SJSA1 (cell line): ENCODE results near the gene SEMA5B. TPM values are rescaled to one million over a fixed set of nuclear protein-coding genes. Genes with fewer than 3 reads are reported as not detected.

Experiments
- DNase-seq, 2 experiments: peaks; one replicate each; pipeline ENCODE4 v3.0.0-alpha.2; 2015 to 2020; ENCODE audit warnings: low spot score in 2 of 2, low read depth in 1 of 2
- H3K27ac ChIP-seq: fragments of 250-450 bp; sonication (Bioruptor Pico); 2 replicates; pipeline ENCODE4 v1.5.1; 2020; ENCODE audit warnings: mild to moderate bottlenecking, moderate library complexity
- H3K27me3 ChIP-seq: fragments of 250-450 bp; sonication (Bioruptor Pico); replicated peaks from 2 replicates; pipeline ENCODE4 v1.5.1; 2020; ENCODE audit warnings: mild to moderate bottlenecking, moderate library complexity
- H3K36me3 ChIP-seq: fragments of 250-450 bp; sonication (Bioruptor Pico); 2 replicates; pipeline ENCODE4 v1.5.1; 2020; ENCODE audit warnings: mild to moderate bottlenecking
- H3K4me1 ChIP-seq: fragments of 250-450 bp; sonication (Bioruptor Pico); replicated peaks from 2 replicates; pipeline ENCODE4 v1.6.1; 2021; ENCODE audit warnings: mild to moderate bottlenecking
- H3K4me3 ChIP-seq: fragments of 250-450 bp; sonication (Bioruptor Pico); 2 replicates; pipeline ENCODE4 v1.5.1; 2020; ENCODE audit warnings: mild to moderate bottlenecking
- H3K9me3 ChIP-seq: fragments of 250-450 bp; sonication (Bioruptor Pico); replicated peaks from 2 replicates; pipeline ENCODE4 v1.5.1; 2020; ENCODE audit warnings: mild to moderate bottlenecking
- total RNA-seq: library from RNA; depleted of rRNA; stranded (reverse); fragments of >200 nt; shearing (Covaris generic); gene quantifications from 2 replicates; pipeline ENCODE4 v1.2.3, GENCODE V29; 2014

The SEMA5B gene
- total RNA-seq, 1 experiment from 2014 or later = not detected

- Histone ChIP-seq H3K9me3 (no peaks in the 10 kb centered on the region), H3K27ac (no peak within 1 kb of the TSS), H3K36me3 (no peaks in the 10 kb centered on the region), H3K4me1 (peaks cover 29% of the 10 kb centered on the region), H3K27me3 (peaks cover 5% of the 10 kb centered on the region; the same call in 1 of the 2 replicates), H3K4me3 (peak within 1 kb of the TSS; percentile 54)
- peak; percentile 67 to 86 for DNase-seq
These were observed 39.5 kb upstream of the SEMA5B start, which contains the start of gene PDIA5 for GRCh38 chr3:123066896-123067688. TSS of gene PDIA5 (plus strand) at chr3:123067025. CDS start at chr3:123067165, 140 bp downstream.

DNA sequence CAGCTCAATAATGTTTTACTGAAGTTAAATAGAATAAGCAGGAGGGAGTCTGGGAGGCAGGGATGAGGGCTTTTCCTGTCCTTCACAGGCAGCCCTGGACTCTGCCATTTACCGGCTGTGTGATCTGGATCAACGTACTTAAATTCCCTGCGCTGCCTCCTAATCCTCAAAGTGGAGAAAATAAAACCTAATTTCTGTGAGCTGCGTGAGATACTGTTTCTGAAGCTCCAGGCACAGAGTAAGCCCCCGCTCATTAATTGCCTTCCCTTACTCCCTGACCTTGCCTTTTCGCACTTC, 39.0 kb upstream of the SEMA5B start:
- Histone ChIP-seq H3K4me3 (peak overlapping the region; percentile 54), H3K4me1 (peaks cover 28% of the 10 kb centered on the region), H3K9me3 (no peaks in the 10 kb centered on the region), H3K27me3 (peaks cover 11% of the 10 kb centered on the region; the same call in 1 of the 2 replicates), H3K36me3 (no peaks in the 10 kb centered on the region), H3K27ac (no peak overlapping the region)
- DNase-seq = no peak

DNA sequence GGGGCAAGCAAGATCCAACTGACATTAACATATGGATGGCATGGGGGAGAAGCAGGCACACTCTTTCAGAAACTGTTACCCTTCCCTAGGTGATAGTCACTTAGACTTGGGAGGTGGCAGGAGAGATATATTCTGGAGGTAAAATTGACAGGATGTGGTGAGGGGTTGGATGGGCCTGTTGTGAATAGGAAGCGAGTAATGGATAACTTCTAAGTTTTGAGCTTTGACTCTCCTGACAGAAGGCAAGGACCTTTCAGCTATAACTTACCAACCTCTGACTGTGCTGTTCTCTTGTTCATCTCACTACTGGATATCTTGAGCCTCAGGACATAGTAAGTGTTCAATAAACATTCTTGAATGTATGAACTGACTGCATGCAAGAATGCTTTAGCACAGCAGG, 37.4 kb upstream of the SEMA5B start:
- Histone ChIP-seq H3K27ac (no peak overlapping the region), H3K27me3 (peaks cover 14% of the 10 kb centered on the region; the same call in 1 of the 2 replicates)

GRCh38 chr3:123064506-123064905, 36.9 kb upstream of the SEMA5B start:
- Histone ChIP-seq H3K9me3 (no peaks in the 10 kb centered on the region), H3K27ac (no peak overlapping the region), H3K4me3 (no peak overlapping the region), H3K4me1 (peaks cover 19% of the 10 kb centered on the region), H3K36me3 (no peaks in the 10 kb centered on the region), H3K27me3 (peaks cover 14% of the 10 kb centered on the region; the same call in 1 of the 2 replicates)
- no peak for DNase-seq

More for the DNA sequence above, 37.4 kb upstream of the SEMA5B start:
- Histone ChIP-seq H3K4me1 (peaks cover 19% of the 10 kb centered on the region), H3K9me3 (no peaks in the 10 kb centered on the region), H3K36me3 (no peaks in the 10 kb centered on the region), H3K4me3 (no peak overlapping the region)
- DNase-seq = no peak

- DNase-seq = no peak
- H3K4me3 ChIP-seq = no peak overlapping the region
- peaks cover 14% of the 10 kb centered on the region; the same call in 1 of the 2 replicates for H3K27me3 ChIP-seq
- H3K4me1 ChIP-seq = peaks cover 17% of the 10 kb centered on the region
- no peak overlapping the region for H3K27ac ChIP-seq
- H3K36me3 ChIP-seq = no peaks in the 10 kb centered on the region
- H3K9me3 ChIP-seq = no peaks in the 10 kb centered on the region
These were observed 35.5 kb upstream of the SEMA5B start for GRCh38 chr3:123063034-123063433.

DNA sequence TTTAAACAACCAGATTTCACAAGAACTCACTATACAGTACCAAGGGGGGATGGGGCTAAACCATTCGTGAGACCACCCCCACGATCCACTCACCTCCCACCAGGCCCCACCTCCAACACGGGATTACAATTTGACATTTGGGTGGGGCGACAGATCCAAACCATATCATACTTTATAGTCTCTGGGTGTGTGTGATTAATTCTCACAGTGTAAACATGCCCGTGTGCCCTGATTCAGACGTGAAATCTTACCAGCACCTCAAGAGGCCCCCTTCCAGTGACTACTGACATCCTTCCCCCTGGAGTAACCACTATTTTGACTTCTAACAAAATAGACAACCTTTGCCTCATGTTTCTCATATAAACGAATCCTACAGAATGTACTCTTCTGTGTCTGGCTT, 34.3 kb upstream of the SEMA5B start:
- DNase-seq = no peak
- Histone ChIP-seq H3K4me3 (no peak overlapping the region), H3K27ac (no peak overlapping the region), H3K4me1 (peaks cover 11% of the 10 kb centered on the region), H3K27me3 (0 out of 2 replicates have a peak, but pooled peaks cover 14% of the 10 kb centered on the region), H3K9me3 (no peaks in the 10 kb centered on the region), H3K36me3 (no peaks in the 10 kb centered on the region)

GRCh38 chr3:123060054-123060453, 32.5 kb upstream of the SEMA5B start:
- no peaks in the 10 kb centered on the region for H3K36me3 ChIP-seq
- H3K4me1 ChIP-seq = peaks cover 5% of the 10 kb centered on the region
- H3K27me3 ChIP-seq = 0 out of 2 replicates have a peak, but pooled peaks cover 14% of the 10 kb centered on the region

GRCh38 chr3:123058505-123058904, 30.9 kb upstream of the SEMA5B start:
- no peak overlapping the region for H3K27ac ChIP-seq
- DNase-seq = no peak

More at GRCh38 chr3:123060054-123060453, 32.5 kb upstream of the SEMA5B start:
- H3K4me3 ChIP-seq = no peak overlapping the region
- H3K27ac ChIP-seq = no peak overlapping the region
- H3K9me3 ChIP-seq = no peaks in the 10 kb centered on the region
- no peak for DNase-seq

DNA sequence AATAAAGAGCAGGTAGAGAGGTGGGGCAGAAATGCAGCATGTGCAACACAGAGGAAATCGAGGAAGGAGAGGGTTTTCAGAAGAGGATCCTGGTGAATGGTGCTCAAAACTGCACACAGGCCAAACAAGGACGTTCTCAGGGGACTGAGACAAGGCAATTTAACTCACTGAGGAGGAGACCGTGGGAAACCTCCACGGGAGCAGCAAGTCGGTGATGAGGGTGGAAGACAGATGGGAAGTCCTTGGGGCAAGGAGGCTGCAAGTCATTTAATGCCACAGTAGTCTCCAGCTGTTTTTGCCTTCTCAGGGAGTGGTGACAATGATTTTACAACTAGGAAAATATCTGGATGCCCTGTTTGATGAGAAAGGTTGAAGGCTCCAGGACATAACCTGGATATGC, 27.8 kb upstream of the SEMA5B start:
- no peak for DNase-seq
- no peak overlapping the region for H3K4me3 ChIP-seq
- no peak overlapping the region for H3K27ac ChIP-seq
- H3K4me1 ChIP-seq = peaks cover 5% of the 10 kb centered on the region
- no peaks in the 10 kb centered on the region for H3K36me3 ChIP-seq
- peaks cover 2% of the 10 kb centered on the region; the same call in 1 of the 2 replicates for H3K27me3 ChIP-seq
- no peaks in the 10 kb centered on the region for H3K9me3 ChIP-seq

More at GRCh38 chr3:123058505-123058904, 30.9 kb upstream of the SEMA5B start:
- Histone ChIP-seq H3K4me3 (no peak overlapping the region), H3K4me1 (peaks cover 5% of the 10 kb centered on the region), H3K27me3 (0 out of 2 replicates have a peak, but pooled peaks cover 16% of the 10 kb centered on the region), H3K36me3 (no peaks in the 10 kb centered on the region), H3K9me3 (no peaks in the 10 kb centered on the region)

GRCh38 chr3:123054931-123055330, 27.4 kb upstream of the SEMA5B start:
- Histone ChIP-seq H3K4me3 (no peak overlapping the region), H3K27me3 (peaks cover 2% of the 10 kb centered on the region; the same call in 1 of the 2 replicates), H3K27ac (no peak overlapping the region), H3K36me3 (no peaks in the 10 kb centered on the region), H3K4me1 (peaks cover 5% of the 10 kb centered on the region), H3K9me3 (no peaks in the 10 kb centered on the region)
- DNase-seq = no peak

GRCh38 chr3:123054109-123054778, 26.7 kb upstream of the SEMA5B start:
- no peak for DNase-seq
- peaks cover 5% of the 10 kb centered on the region for H3K4me1 ChIP-seq
- no peak overlapping the region for H3K4me3 ChIP-seq
- H3K27me3 ChIP-seq = peaks cover 2% of the 10 kb centered on the region; the same call in 1 of the 2 replicates
- no peak overlapping the region for H3K27ac ChIP-seq
- H3K9me3 ChIP-seq = no peaks in the 10 kb centered on the region
- no peaks in the 10 kb centered on the region for H3K36me3 ChIP-seq

- Histone ChIP-seq H3K9me3 (no peaks in the 10 kb centered on the region), H3K27ac (no peak overlapping the region), H3K36me3 (no peaks in the 10 kb centered on the region), H3K4me3 (no peak overlapping the region), H3K4me1 (peaks cover 5% of the 10 kb centered on the region), H3K27me3 (peaks cover 2% of the 10 kb centered on the region; the same call in 1 of the 2 replicates)
- DNase-seq = no peak
These were observed 25.5 kb upstream of the SEMA5B start for GRCh38 chr3:123053107-123053506.

GRCh38 chr3:123050666-123051065, 23.1 kb upstream of the SEMA5B start:
- no peaks in the 10 kb centered on the region for H3K36me3 ChIP-seq
- DNase-seq = no peak
- no peaks in the 10 kb centered on the region for H3K9me3 ChIP-seq
- H3K27me3 ChIP-seq = peaks cover 2% of the 10 kb centered on the region; the same call in 1 of the 2 replicates
- no peak overlapping the region for H3K4me3 ChIP-seq
- no peak overlapping the region for H3K27ac ChIP-seq
- H3K4me1 ChIP-seq = 0 out of 2 replicates have a peak, but pooled peaks cover 3% of the 10 kb centered on the region
